ENCODE data around the gene PTPRD. TPM values are rescaled to one million over a fixed set of nuclear protein-coding genes. Genes with fewer than 3 reads are reported as not detected.

PTPRD gene
- total RNA-seq, 1 experiment from 2014 or later = 69.6 TPM

GRCh38 chr9:8371686-8372085 lies 2241.1 kb downstream of the PTPRD start (continued):
- TF ChIP-seq NFE2L1 (CRISPR knock-in tag; IDR thresholded peaks at IDR 0.05) = no peak

GRCh38 chr9:8366161-8366926 lies 2246.5 kb downstream of the PTPRD start:
- Mint-ChIP-seq H3K4me1 (no peaks in the 10 kb centered on the region), H3K27ac (no peak overlapping the region), H3K36me3 (no peaks in the 10 kb centered on the region), H3K9me3 (no peaks in the 10 kb centered on the region), H3K27me3 (ENCODE audit: low read depth) (no peaks in the 10 kb centered on the region), H3K4me3 (no peak overlapping the region)
- TF ChIP-seq E2F5 (CRISPR knock-in tag; IDR thresholded peaks at IDR 0.05) (no peak), ZNF138 (CRISPR knock-in tag; conservative IDR thresholded peaks at IDR 0.05) (no peak), CREM (CRISPR knock-in tag; IDR thresholded peaks at IDR 0.05) (no peak), USF1 (CRISPR knock-in tag; IDR thresholded peaks at IDR 0.05) (no peak), TP53 (CRISPR knock-in tag; IDR thresholded peaks at IDR 0.05) (no peak), ZBTB21 (CRISPR knock-in tag; IDR thresholded peaks at IDR 0.05; ENCODE audit: borderline replicate concordance) (no peak)
- CTCF ChIA-PET = no interaction called here
- POLR2A ChIA-PET = no interaction called here
- no peak for ATAC-seq
- no peak for DNase-seq (ENCODE audit: low spot score)

GRCh38 chr9:8365466-8366160 lies 2247.2 kb downstream of the PTPRD start:
- no peak overlapping the region for H3K27ac Mint-ChIP-seq
- no peaks in the 10 kb centered on the region for H3K9me3 Mint-ChIP-seq
- DNase-seq (ENCODE audit: low spot score) (no peak), ATAC-seq (no peak)
- H3K27me3 Mint-ChIP-seq (ENCODE audit: low read depth) = no peaks in the 10 kb centered on the region
- CTCF ChIA-PET = no interaction called here
- POLR2A ChIA-PET = no interaction called here
- no peaks in the 10 kb centered on the region for H3K4me1 Mint-ChIP-seq
- H3K36me3 Mint-ChIP-seq = no peaks in the 10 kb centered on the region
- H3K4me3 Mint-ChIP-seq = no peak overlapping the region
- no peak for TF ChIP-seq ZNF317 (CRISPR knock-in tag; IDR thresholded peaks at IDR 0.05; ENCODE audit: borderline replicate concordance, low read depth)
- no peak for TF ChIP-seq E2F5 (CRISPR knock-in tag; IDR thresholded peaks at IDR 0.05)
- TF ChIP-seq TP53 (CRISPR knock-in tag; IDR thresholded peaks at IDR 0.05) = no peak
- TF ChIP-seq ATF6 (CRISPR knock-in tag; IDR thresholded peaks at IDR 0.05) = no peak
- no peak for TF ChIP-seq ZNF425 (CRISPR knock-in tag; conservative IDR thresholded peaks at IDR 0.05)
- no peak for TF ChIP-seq ESRRA (CRISPR knock-in tag; IDR thresholded peaks at IDR 0.05; ENCODE audit: borderline replicate concordance)
- no peak for TF ChIP-seq ZNF121 (CRISPR knock-in tag; IDR thresholded peaks at IDR 0.05)
- no peak for TF ChIP-seq JAZF1 (CRISPR knock-in tag; IDR thresholded peaks at IDR 0.05)
- no peak for TF ChIP-seq SMAD3 (CRISPR knock-in tag; IDR thresholded peaks at IDR 0.05; ENCODE audit: borderline replicate concordance)
- TF ChIP-seq ZNF671 (CRISPR knock-in tag; IDR thresholded peaks at IDR 0.05) = no peak
- no peak for TF ChIP-seq ZNF232 (CRISPR knock-in tag; IDR thresholded peaks at IDR 0.05)
- no peak for TF ChIP-seq ZNF219 (CRISPR knock-in tag; IDR thresholded peaks at IDR 0.05; ENCODE audit: borderline replicate concordance)
- no peak for TF ChIP-seq RORB (CRISPR knock-in tag; IDR thresholded peaks at IDR 0.05)
- no peak for TF ChIP-seq PRRX2 (CRISPR knock-in tag; IDR thresholded peaks at IDR 0.05)
- no peak for TF ChIP-seq E2F1 (CRISPR knock-in tag; IDR thresholded peaks at IDR 0.05)
- TF ChIP-seq ZNF416 (CRISPR knock-in tag; IDR thresholded peaks at IDR 0.05) = no peak
- TF ChIP-seq USF1 (CRISPR knock-in tag; IDR thresholded peaks at IDR 0.05) = no peak
